ENCODE data around the gene TP53.

The TP53 gene

DNA sequence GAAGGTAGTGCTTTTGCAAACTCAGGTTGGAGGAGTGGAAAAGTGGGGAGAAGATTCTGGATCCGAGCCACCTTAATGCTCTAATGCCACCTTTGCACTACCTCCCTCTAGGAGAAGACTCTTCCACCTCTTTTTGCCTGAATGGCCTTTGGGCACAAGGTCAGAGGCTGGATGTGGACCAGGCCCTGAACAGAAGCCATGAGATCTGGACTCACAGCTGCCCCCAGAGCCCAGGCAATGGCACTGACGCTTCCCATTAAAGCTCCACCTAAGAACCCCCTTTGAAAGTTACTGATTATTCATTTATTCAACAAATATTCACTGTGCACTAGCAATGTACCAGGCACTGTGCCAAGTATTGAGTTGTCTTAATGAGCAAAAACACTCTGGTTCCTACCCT, 54.2 kb downstream of the TP53 start:
- H4K20me1 ChIP-seq (ENCODE audit: insufficient read depth, low read length, poor library complexity, severe bottlenecking) = no peaks in the 10 kb centered on the region
- no peaks in the 10 kb centered on the region for H3K79me2 ChIP-seq (ENCODE audit: insufficient read depth, low read length)
- peak overlapping the region; percentile 11 for H3K9ac ChIP-seq (ENCODE audit: low read depth, low read length, poor library complexity, severe bottlenecking)
- TF ChIP-seq EZH2phosphoT487 (IDR thresholded peaks at IDR 0.05; ENCODE audit: borderline replicate concordance) = no peak
- TF ChIP-seq, protein P1, sequence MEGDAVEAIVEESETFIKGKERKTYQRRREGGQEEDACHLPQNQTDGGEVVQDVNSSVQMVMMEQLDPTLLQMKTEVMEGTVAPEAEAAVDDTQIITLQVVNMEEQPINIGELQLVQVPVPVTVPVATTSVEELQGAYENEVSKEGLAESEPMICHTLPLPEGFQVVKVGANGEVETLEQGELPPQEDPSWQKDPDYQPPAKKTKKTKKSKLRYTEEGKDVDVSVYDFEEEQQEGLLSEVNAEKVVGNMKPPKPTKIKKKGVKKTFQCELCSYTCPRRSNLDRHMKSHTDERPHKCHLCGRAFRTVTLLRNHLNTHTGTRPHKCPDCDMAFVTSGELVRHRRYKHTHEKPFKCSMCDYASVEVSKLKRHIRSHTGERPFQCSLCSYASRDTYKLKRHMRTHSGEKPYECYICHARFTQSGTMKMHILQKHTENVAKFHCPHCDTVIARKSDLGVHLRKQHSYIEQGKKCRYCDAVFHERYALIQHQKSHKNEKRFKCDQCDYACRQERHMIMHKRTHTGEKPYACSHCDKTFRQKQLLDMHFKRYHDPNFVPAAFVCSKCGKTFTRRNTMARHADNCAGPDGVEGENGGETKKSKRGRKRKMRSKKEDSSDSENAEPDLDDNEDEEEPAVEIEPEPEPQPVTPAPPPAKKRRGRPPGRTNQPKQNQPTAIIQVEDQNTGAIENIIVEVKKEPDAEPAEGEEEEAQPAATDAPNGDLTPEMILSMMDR (conservative IDR thresholded peaks at IDR 0.05; ENCODE audit: low read length) = no peak
- H3K4me2 ChIP-seq (ENCODE audit: low read depth, low read length, poor library complexity, severe bottlenecking) = no peak overlapping the region
- H3K36me3 ChIP-seq (ENCODE audit: insufficient read depth, low read length) = no peaks in the 10 kb centered on the region
- no peaks in the 10 kb centered on the region for H3K9me2 ChIP-seq (replicated peaks; ENCODE audit: low read depth, low read length)
- H3F3A ChIP-seq (ENCODE audit: low read depth) = no peaks in the 10 kb centered on the region
- no peaks in the 10 kb centered on the region for H3K27me3 ChIP-seq (ENCODE audit: insufficient read depth, low read length, poor library complexity, severe bottlenecking)
- no peak overlapping the region for H3K4me3 ChIP-seq (ENCODE audit: low read length, poor library complexity, severe bottlenecking)
- H3K9me3 ChIP-seq (ENCODE audit: insufficient read depth, low read depth, low read length) = no peaks in the 10 kb centered on the region
- H3K4me1 ChIP-seq (ENCODE audit: insufficient read depth, low read length, poor library complexity, severe bottlenecking) = no peaks in the 10 kb centered on the region
- H2AFZ ChIP-seq (ENCODE audit: low read length) = peak overlapping the region; percentile 47

DNA sequence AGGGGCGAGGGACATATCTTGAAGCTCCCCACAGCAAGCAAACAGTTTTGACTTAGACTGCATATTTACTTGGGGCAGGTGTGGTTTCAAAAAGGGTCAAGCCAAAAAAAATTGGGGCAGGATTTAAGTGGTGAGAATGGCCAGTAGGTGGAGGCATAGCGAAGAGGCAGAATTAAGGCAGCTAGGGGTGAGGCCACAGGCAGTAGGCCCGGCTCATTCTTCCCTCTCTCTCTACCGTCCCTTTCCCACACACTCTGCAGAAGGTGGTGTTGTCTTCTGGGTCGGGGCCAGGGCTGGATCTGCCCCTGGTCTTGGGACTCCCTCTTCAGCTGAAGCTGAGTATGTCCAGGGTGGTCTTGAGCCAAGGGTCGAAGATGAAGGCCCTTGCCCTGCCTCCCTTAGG, 54.8 kb downstream of the TP53 start:
- H3K4me3 ChIP-seq (ENCODE audit: low read length, poor library complexity, severe bottlenecking) = no peak overlapping the region
- H3K9me3 ChIP-seq (ENCODE audit: insufficient read depth, low read depth, low read length) = no peaks in the 10 kb centered on the region
- H3K4me1 ChIP-seq (ENCODE audit: insufficient read depth, low read length, poor library complexity, severe bottlenecking) = no peaks in the 10 kb centered on the region
- H3K9me2 ChIP-seq (replicated peaks; ENCODE audit: low read depth, low read length) = no peaks in the 10 kb centered on the region
- peak overlapping the region; percentile 11 for H3K9ac ChIP-seq (ENCODE audit: low read depth, low read length, poor library complexity, severe bottlenecking)
- H2AFZ ChIP-seq (ENCODE audit: low read length) = peak overlapping the region; percentile 47
- H3F3A ChIP-seq (ENCODE audit: low read depth) = no peaks in the 10 kb centered on the region
- H4K20me1 ChIP-seq (ENCODE audit: insufficient read depth, low read length, poor library complexity, severe bottlenecking) = no peaks in the 10 kb centered on the region
- H3K79me2 ChIP-seq (ENCODE audit: insufficient read depth, low read length) = no peaks in the 10 kb centered on the region
- no peaks in the 10 kb centered on the region for H3K36me3 ChIP-seq (ENCODE audit: insufficient read depth, low read length)
- TF ChIP-seq, protein P1 (conservative IDR thresholded peaks at IDR 0.05; ENCODE audit: low read length) = peak; percentile 67
- TF ChIP-seq EZH2phosphoT487 (IDR thresholded peaks at IDR 0.05; ENCODE audit: borderline replicate concordance) = no peak
- H3K4me2 ChIP-seq (ENCODE audit: low read depth, low read length, poor library complexity, severe bottlenecking) = no peak overlapping the region
- no peaks in the 10 kb centered on the region for H3K27me3 ChIP-seq (ENCODE audit: insufficient read depth, low read length, poor library complexity, severe bottlenecking)

DNA sequence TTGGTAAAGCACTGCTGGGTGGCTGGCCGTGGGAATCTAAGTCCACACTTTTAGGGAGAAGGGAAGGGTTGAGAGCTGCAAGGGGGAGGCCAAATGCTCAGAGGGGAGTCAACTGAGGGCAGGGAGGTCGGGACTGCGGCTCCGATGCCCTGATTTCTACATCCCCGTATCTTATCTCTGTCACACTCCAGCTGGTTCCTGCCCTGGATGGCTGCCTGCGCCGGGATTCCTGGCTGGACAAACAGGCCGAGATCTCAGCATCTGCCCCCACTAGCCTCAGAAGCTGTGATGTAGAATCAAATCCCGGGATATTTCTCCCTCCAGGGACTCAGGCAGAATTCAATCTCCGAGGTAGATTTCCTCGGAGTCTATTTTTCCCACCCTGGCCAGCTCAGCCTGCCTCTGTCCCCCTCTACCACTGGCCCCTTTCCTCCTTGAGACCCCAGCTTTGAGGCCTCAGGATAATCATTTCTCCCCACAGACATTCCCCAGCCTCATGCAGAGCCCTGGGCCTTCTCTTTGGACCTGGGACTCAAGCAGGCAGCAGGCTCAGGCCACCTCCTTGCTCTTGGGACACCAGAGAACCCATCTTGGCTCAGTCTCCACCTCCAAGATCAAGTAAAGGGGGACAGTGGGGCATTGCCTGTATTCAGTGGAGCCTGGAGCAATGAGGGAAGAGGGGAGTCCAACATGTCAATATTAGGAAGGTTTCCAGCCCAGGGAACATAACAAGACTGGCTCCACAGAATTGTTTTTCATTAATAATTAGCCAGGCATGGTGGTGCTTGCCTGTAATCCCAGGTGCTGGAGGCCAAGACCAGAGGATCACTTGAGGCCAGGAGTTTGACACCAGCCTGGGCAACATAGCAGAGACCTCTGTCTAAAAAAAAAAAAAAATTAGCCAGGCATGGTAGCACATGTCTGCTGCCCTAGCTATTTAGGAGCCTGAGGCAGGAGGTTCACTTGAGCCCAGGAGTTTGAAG, 55.6 kb downstream of the TP53 start:
- Histone ChIP-seq H3K27me3 (ENCODE audit: insufficient read depth, low read length, poor library complexity, severe bottlenecking) (no peaks in the 10 kb centered on the region), H3K79me2 (ENCODE audit: insufficient read depth, low read length) (peaks cover 5% of the 10 kb centered on the region; the same call in 1 of the 2 replicates), H3K9ac (ENCODE audit: low read depth, low read length, poor library complexity, severe bottlenecking) (no peak overlapping the region), H4K20me1 (ENCODE audit: insufficient read depth, low read length, poor library complexity, severe bottlenecking) (no peaks in the 10 kb centered on the region), H3K4me1 (ENCODE audit: insufficient read depth, low read length, poor library complexity, severe bottlenecking) (peaks cover 5% of the 10 kb centered on the region), H3K9me3 (ENCODE audit: insufficient read depth, low read depth, low read length) (no peaks in the 10 kb centered on the region), H3K9me2 (replicated peaks; ENCODE audit: low read depth, low read length) (no peaks in the 10 kb centered on the region), H3K4me2 (ENCODE audit: low read depth, low read length, poor library complexity, severe bottlenecking) (no peak overlapping the region), H3F3A (ENCODE audit: low read depth) (no peaks in the 10 kb centered on the region), H3K36me3 (ENCODE audit: insufficient read depth, low read length) (no peaks in the 10 kb centered on the region), H3K4me3 (ENCODE audit: low read length, poor library complexity, severe bottlenecking) (no peak overlapping the region), H2AFZ (ENCODE audit: low read length) (no peak overlapping the region)
- TF ChIP-seq EZH2phosphoT487 (IDR thresholded peaks at IDR 0.05; ENCODE audit: borderline replicate concordance) = no peak
- TF ChIP-seq, protein P1 (conservative IDR thresholded peaks at IDR 0.05; ENCODE audit: low read length) = no peak
